Left renal pelvis (tissue), 4 donors: ENCODE results near the gene KLF7. TPM values are rescaled to one million over a fixed set of nuclear protein-coding genes. Genes with fewer than 3 reads are reported as not detected.

Experiments used
- DNase-seq, 4 donors: peaks; one replicate each; pipeline ENCODE4 v3.0.0-alpha.2; 2013; ENCODE audit warnings: low read depth in 4 of 4, low spot score in 3 of 4
- polyA plus RNA-seq, 4 donors: library from polyadenylated mRNA; unstranded; fragments of 120-200 nt; gene quantifications; one replicate each; pipeline ENCODE4 v1.2.1, GENCODE V29; 2013; ENCODE audit not compliant: insufficient read length in 4 of 4

Gene KLF7
- polyA plus RNA-seq, 4 donors = 18.6 to 34.1 (median 25.6) TPM

DNA sequence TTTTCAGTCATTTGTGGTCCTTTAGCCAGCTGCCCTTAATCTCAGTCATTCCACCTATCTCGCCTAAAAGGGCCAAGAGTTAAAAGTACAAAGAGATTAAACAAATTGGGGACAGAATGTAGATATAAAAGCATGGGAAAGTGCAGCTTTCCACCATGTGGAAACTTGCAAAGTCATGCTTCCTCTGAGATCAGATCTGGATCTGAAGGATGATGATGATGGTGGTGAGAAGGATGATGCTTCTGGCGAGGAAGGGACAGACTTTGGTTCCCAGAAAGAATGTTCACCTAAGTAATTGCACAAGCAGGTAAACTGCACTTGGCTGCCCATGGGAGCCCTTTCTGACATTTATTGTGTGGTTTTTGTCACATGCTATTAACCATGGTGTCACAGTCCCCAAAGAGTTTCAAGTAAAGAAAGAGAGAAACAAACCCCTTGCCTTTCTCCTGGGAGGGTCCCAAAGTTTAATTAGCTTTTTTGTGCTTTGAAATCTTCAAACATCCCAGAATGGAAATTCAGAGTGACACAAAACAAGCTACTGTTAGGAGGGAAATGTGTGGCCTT is 34.7 kb downstream of the KLF7 start:
- DNase-seq = no peak

- no peak for DNase-seq
Measured at GRCh38 chr2:207129821-207130220, 35.9 kb downstream of the KLF7 start.

GRCh38 chr2:207128867-207129266 is 36.9 kb downstream of the KLF7 start:
- no peak for DNase-seq

DNA sequence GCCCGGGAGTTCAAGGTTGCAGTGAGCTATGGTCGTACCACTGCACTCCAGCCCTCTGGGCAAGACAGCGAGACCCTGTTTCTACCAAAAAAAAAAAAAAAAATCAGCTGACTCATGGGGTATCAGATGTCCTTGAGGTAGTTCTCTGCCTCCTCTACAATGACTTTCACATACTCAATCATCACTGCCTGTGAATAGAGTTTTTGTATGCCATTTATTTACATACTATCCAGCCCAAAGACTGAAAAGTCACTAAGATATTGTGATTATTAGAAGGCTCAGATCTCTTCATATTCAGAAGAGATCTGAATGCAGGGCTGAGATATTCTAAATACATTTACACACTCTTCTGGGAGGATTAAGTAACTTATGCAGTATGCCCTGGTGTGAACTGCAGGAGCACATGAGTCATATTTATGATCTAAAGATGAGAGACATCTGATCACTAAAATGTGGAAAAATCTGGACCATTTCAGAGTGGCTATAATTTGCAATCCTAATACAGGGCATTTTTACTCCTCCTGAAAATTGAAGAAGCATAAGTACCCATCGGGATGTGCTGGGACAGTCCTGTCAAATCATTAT is 38.9 kb downstream of the KLF7 start:
- DNase-seq = no peak

DNA sequence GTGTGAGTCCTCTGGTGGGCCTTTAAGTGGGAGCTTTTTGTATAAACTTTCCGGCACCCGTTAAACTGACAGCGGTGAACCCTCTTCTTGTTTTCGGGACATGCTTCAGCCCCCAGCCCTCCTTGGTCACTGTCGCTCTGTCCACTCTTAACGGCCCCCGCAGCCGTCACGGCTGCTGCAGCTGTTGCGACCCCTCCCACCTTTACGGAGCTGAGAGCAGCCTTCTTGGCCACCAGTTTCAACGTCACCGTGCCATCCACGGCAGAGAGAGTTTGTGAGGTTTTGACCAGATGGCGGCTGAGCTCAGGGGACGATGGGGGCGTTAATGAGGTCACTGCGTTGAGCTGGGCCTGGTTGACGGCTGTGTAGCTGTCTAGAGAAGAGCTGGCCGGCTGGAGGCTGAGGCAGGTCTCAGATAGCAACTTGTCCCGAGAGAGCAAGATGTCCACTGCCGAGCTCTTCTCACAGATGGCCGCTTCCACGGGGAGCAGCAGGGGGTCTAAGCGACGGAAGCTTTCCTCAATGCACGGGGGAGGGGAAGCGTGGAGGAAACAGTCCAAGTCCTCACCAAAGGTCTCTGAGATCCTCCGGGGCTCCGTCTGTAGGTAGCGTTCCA is 41.9 kb downstream of the KLF7 start:
- no peak for DNase-seq

DNA sequence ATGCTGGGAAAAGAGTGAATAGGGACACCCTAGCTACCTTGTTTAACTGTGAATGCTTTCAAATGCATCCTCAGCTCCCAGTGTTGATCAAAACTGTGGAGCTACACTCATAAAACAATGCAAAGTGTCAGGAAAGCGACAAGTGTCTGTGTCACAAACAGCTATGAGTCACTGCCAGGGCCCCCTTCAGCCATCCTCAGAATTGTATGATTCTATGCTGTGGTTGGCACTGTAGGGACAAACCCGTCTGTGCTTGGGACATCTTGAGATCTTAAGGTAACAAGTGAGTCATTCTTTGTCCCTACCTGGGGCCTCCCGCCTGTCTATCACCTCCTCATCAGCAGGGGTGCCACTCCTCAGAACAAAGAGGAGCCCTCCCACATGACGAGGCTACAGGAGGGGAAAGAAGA is 42.4 kb downstream of the KLF7 start:
- DNase-seq = no peak

DNA sequence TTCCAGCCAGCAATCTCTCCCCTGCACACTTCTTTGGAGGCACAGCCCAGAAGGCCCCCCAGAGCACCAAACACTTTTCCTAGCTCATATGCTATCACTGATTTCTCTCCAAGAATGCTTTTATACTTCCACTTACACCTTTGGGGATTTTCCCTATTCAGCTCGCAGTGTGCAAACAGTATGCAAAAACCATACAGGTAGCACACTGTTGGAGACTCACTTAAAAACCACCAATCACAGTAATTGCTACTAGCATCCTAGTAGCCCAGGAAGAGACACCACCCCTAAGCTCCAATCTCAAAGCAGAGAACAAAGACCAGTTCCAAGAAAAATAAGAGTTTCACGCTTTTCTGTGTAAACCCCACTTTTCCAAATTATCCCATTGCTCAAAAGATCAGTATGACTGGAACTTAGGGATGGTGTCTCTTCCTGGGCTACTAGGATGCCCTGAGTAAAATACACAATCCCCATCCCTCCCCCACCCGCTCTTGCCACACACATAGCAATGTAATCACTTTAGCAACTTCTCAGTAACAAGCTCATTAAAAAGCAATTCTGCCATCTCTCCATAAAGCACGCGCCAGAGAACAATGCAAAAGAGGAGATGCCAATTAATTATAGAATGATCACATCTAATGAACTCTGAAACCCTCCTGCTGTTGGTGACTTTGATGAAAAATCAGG is 43.0 kb downstream of the KLF7 start:
- DNase-seq = no peak

DNA sequence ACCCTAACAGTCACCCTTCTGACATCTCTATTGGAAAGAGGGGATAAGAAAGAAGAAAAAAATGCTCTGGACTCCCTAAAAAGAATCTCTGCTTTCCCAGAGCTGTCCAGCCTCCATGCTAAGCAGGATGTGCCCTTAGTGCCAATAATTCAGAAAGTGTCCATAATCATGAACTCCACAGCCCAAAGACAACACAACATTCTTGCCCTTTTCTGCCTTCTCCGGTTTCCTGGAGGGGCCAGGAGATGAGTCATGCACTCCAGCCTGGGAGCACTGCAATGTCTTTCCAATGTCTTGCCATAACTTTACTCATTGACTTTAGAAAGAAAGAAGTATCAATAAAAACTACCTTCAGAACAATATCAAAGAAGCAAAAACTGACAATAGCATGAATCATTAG is 44.0 kb downstream of the KLF7 start:
- no peak for DNase-seq

DNA sequence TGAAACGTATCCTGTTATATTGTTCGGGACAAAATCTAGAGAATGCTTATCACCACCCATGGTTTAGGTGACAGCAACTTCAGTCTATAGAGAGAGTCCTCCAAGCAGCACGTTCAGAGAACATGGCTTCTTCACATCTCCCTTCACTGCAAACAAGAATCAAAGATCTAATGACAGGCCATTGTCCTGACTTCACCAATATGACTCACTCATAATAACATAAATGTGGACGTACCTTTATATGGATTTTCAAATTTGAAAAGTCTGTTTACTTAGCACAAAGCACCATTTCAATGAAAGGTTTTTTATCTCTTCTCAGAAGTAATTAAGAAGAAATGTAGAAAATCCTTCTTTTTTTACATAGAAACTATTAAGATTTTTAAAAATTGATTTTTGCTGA is 46.7 kb downstream of the KLF7 start:
- no peak for DNase-seq

DNA sequence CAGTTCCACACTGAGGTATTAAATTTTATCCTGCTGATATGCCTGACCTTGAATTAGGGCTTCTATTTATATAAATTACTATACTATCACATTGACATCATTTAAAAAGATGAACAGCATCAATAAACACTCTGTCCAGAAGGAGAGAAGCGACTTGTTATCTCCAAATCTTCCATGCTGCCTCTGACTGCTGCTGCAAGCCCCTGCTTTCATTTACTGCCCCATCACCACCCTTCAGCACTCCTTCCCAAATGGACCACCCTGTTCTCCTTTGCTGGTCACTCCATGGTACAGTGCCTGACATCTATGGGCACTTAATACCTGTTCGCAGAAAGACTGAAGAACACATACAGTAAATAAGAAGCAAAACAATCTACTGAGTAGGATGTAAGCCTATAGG is 48.1 kb downstream of the KLF7 start:
- no peak for DNase-seq

DNA sequence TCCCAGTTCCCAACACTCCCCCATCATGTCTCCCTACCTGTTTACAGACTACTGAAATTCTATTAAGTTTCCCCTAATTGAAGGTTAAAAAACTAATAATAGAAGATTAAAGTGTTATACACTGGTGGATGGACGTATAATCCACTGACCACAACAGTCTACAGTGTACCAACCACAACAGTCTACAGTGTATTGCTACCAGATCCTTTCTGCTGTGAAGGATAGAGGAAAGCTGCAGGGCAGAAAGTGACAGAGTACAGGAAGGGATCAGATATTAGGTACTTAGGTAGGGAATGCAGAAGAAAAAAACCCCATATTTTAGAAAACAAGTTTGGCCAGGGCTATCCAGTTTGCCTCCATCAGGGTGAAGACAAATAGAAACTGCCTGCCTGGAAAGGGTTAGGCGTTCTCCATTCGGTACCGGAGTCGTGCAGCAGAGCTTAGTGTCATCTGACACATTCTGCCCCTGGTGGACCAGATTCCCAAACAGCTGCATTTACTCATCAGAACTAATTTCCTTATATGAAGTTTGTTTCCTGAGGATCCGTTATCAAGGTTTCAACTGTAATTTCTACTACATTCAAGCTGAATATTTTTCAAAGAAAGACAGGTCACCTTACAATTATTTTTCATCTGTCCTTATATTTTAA is 49.9 kb downstream of the KLF7 start:
- no peak for DNase-seq

DNA sequence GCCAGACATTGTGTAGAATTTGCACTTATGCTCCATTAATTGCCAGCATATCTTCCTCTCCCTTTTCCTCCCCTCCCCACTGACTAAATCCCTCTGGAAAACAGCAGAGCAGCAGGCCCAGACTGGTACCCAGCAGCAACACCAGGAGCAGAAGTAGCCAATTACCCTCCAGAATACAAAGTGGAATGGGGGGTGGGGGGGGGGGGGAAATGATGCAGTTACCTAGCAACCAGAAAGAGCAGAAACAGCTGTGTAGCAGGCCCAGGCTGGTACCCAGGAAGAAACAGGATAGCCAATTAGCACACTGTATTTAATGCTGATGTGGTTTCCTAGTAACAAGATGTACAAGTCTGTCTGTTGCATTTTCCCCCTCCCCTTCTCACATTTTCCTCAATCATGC is 52.3 kb downstream of the KLF7 start:
- no peak for DNase-seq

GRCh38 chr2:207112785-207113184 is 53.0 kb downstream of the KLF7 start:
- no peak for DNase-seq

GRCh38 chr2:207112383-207112782 is 53.4 kb downstream of the KLF7 start:
- DNase-seq = no peak

- no peak for DNase-seq
Measured at GRCh38 chr2:207111757-207112156, 54.0 kb downstream of the KLF7 start.

- no peak for DNase-seq
Measured at GRCh38 chr2:207110715-207111114, 55.0 kb downstream of the KLF7 start.

DNA sequence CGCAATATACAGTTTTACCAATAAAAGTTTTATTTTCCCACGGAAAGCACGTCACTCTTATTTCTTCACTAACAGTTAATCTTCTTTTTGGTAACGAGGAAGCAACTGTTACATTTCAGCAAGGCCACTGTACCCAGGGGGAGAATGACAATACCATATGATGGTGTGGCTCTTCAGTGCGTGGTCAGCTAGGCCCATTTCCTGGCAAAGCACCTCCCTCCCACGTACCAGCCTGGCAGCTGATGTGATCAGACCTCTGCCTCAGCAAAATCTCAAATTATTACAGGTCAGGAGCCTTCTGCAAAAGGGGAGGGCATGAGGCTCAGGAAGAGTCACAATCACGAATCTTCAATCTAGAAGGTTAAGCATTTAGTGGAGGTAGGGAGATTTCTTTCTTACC is 55.4 kb downstream of the KLF7 start:
- no peak for DNase-seq

DNA sequence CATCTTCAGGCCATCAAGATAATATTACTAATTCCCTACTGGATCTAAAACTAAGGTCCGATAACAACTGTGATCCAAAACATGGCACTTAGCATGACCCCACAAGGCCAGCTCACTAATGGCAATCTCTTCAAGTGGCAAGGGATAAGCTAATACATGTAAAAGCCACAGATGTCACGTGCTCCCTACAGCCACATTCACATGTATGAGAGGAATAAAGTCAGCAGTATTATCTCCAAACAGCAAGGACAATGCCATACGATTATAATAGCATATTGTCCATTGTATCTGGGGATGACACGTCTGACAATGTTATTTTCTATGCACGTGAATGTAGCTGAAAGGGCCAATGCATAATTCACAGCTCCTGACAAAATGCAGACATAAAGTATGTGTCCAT is 56.0 kb downstream of the KLF7 start:
- no peak for DNase-seq

DNA sequence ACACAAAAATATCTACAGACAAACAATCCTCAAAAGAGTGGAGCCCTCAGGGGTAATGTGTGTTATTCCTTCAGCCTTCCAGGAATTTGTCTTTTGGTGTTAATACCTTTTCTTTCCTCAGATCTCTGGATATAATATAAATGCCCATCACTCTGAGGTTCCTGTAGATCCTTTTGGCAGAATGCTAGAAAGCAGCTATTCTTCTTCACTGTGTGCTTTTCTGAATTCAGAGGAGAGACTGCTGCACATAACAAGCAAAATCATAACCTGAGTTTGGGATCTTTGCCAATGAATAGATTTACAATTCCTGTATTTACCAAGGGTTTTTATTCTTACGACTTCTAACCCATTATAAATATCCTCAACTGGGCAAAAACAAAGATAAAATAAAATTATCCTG is 57.3 kb downstream of the KLF7 start:
- DNase-seq = no peak

- no peak for DNase-seq
Measured at GRCh38 chr2:207107551-207107950, 58.2 kb downstream of the KLF7 start.

- DNase-seq = no peak
Measured at GRCh38 chr2:207107131-207107530, 58.6 kb downstream of the KLF7 start.

GRCh38 chr2:207103132-207103531 is 62.6 kb downstream of the KLF7 start:
- no peak for DNase-seq
